Neuronal stem cell (in vitro differentiated cells): Measurements from ENCODE around the gene ZNF264.
A peak's percentile ranks its signal among the peaks of the same experiment; 100 is the strongest.

ENCODE experiments used
- DNase-seq: peaks from one replicate; pipeline ENCODE4 v3.0.0-alpha.2; 2013; ENCODE audit warnings: low spot score
- H2AFZ ChIP-seq: one replicate; pipeline ENCODE4 v1.6.1; 2013; ENCODE audit warnings: mild to moderate bottlenecking, low read length, inconsistent platforms
- H2AK5ac ChIP-seq: 2 replicates; pipeline ENCODE4 v1.6.1; 2013; ENCODE audit warnings: low read depth, mild to moderate bottlenecking, inconsistent platforms, low read length, moderate library complexity, mixed read lengths
- H2BK120ac ChIP-seq: 2 replicates; pipeline ENCODE4 v1.6.1; 2013; ENCODE audit warnings: low read depth, mild to moderate bottlenecking, inconsistent platforms, low read length, moderate library complexity, mixed read lengths
- H2BK12ac ChIP-seq: one replicate; pipeline ENCODE4 v1.6.1; 2013; ENCODE audit warnings: low read length, inconsistent platforms
- H2BK15ac ChIP-seq: 2 replicates; pipeline ENCODE4 v1.6.1; 2013; ENCODE audit warnings: mild to moderate bottlenecking, low read length, inconsistent platforms, mixed read lengths
- H2BK5ac ChIP-seq: one replicate; pipeline ENCODE4 v1.6.1; 2013; ENCODE audit warnings: inconsistent platforms, mild to moderate bottlenecking, low read length, moderate library complexity
- H3K14ac ChIP-seq: one replicate; pipeline ENCODE4 v1.6.1; 2013; ENCODE audit warnings: low read length, inconsistent platforms
- H3K18ac ChIP-seq: 2 replicates; pipeline ENCODE4 v1.6.1; 2013; ENCODE audit warnings: low read length, inconsistent platforms
- H3K23ac ChIP-seq: 2 replicates; pipeline ENCODE4 v1.6.1; 2013; ENCODE audit warnings: low read depth, mild to moderate bottlenecking, mixed read lengths, low read length, inconsistent platforms; ENCODE audit not compliant: poor library complexity
- H3K27ac ChIP-seq: replicated peaks from 3 replicates; pipeline ENCODE4 v1.5.1; 2013; ENCODE audit warnings: low read length, inconsistent platforms
- H3K27me3 ChIP-seq, 3 experiments: 2 replicates each; pipeline ENCODE4 v1.6.1; 2013; ENCODE audit warnings: low read length in 3 of 3, mild to moderate bottlenecking in 2 of 3, inconsistent platforms in 1 of 3, low read depth in 1 of 3, mixed read lengths in 1 of 3, moderate library complexity in 1 of 3; ENCODE audit not compliant: control insufficient read depth in 3 of 3, insufficient read depth in 3 of 3
- H3K36me3 ChIP-seq, 2 donors: replicated peaks in 1 of 2; 2 replicates each; pipeline ENCODE4 v1.6.1; 2013; ENCODE audit warnings: low read length in 2 of 2; ENCODE audit not compliant: control insufficient read depth in 2 of 2, insufficient read depth in 2 of 2
- H3K4ac ChIP-seq: 2 replicates; pipeline ENCODE4 v1.6.1; 2013; ENCODE audit warnings: inconsistent platforms, mild to moderate bottlenecking, low read length, moderate library complexity
- H3K4me1 ChIP-seq, 2 donors: 1 replicate in 1 of 2; 2 replicates in 1 of 2; pipeline ENCODE4 v1.6.1; 2013; ENCODE audit warnings: low read length in 2 of 2, low read depth in 1 of 2; ENCODE audit not compliant: control insufficient read depth in 2 of 2, insufficient read depth in 1 of 2
- H3K4me2 ChIP-seq: one replicate; pipeline ENCODE4 v1.6.1; 2013; ENCODE audit warnings: mild to moderate bottlenecking, low read length, inconsistent platforms; ENCODE audit not compliant: insufficient read depth, poor library complexity, severe bottlenecking
- H3K4me3 ChIP-seq, 2 donors: 2 replicates each; pipeline ENCODE4 v1.5.1; 2013; ENCODE audit warnings: low read length in 2 of 2, mild to moderate bottlenecking in 2 of 2, inconsistent platforms in 1 of 2, moderate library complexity in 1 of 2
- H3K79me1 ChIP-seq: one replicate; pipeline ENCODE4 v1.6.1; 2013; ENCODE audit warnings: low read depth, mild to moderate bottlenecking, inconsistent platforms, low read length, moderate library complexity
- H3K9ac ChIP-seq: one replicate; pipeline ENCODE4 v1.6.1; 2013; ENCODE audit warnings: mild to moderate bottlenecking, low read depth, low read length, inconsistent platforms; ENCODE audit not compliant: poor library complexity
- H3K9me3 ChIP-seq, 2 donors: replicated peaks in 1 of 2; 2 replicates each; pipeline versions ENCODE3 to v1.6.1; 2013; ENCODE audit warnings: low read length in 2 of 2, mild to moderate bottlenecking in 2 of 2, inconsistent platforms in 1 of 2, low read depth in 1 of 2, mixed read lengths in 1 of 2, moderate library complexity in 1 of 2; ENCODE audit not compliant: control insufficient read depth in 2 of 2, insufficient read depth in 1 of 2
- H4K8ac ChIP-seq: one replicate; pipeline ENCODE4 v1.6.1; 2013; ENCODE audit warnings: low read depth, mild to moderate bottlenecking, inconsistent platforms, low read length, moderate library complexity
- H4K91ac ChIP-seq: one replicate; pipeline ENCODE4 v1.6.1; 2013; ENCODE audit warnings: low read length, low read depth, mild to moderate bottlenecking, inconsistent platforms; ENCODE audit not compliant: poor library complexity
- WGBS, 2 donors: extraction: QIAGEN DNeasy Blood & Tissue Kit; methylation state at CpG; one replicate each; pipeline ENCODE4 v1.1.7; 2013; ENCODE audit warnings: missing lambda C conversion rate in 2 of 2, mixed read lengths in 1 of 2; ENCODE audit not compliant: insufficient read length in 2 of 2, insufficient replicate concordance in 1 of 2; ENCODE audit errors: extremely low coverage in 2 of 2; 5-methylcytosine and 5-hydroxymethylcytosine counted together

ZNF264 gene

GRCh38 chr19:57165846-57166245, 25.5 kb upstream of the ZNF264 start:
- Histone ChIP-seq H3K23ac (no peak overlapping the region), H3K18ac (no peak overlapping the region), H3K27ac (no peak overlapping the region), H2BK5ac (no peak overlapping the region), H2BK12ac (no peak overlapping the region), H3K27me3 (no peaks in the 10 kb centered on the region), H3K36me3 (no peaks in the 10 kb centered on the region), H4K8ac (no peak overlapping the region), H4K91ac (no peak overlapping the region), H3K9ac (no peak overlapping the region), H3K14ac (no peak overlapping the region), H3K4me1 (no peaks in the 10 kb centered on the region), H2AFZ (peak overlapping the region; percentile 53), H3K4ac (no peak overlapping the region), H2BK120ac (no peak overlapping the region), H2BK15ac (no peak overlapping the region), H3K4me3 (no peak overlapping the region), H3K9me3 (peaks cover 0 to 7% of the 10 kb centered on the region in 2 donors), H3K4me2 (no peak overlapping the region), H2AK5ac (no peak overlapping the region), H3K79me1 (no peaks in the 10 kb centered on the region)
- no CpG with 5 or more reads among the region's 7 CpGs for WGBS, 2 donors
- DNase-seq: no peak

GRCh38 chr19:57167385-57167784, 23.9 kb upstream of the ZNF264 start, which contains the start of gene DUXA:
TSS of gene DUXA (minus strand) at chr19:57167485. CDS start at chr19:57167443, 42 bp downstream.
- no peak within 1 kb of the TSS for H3K27ac ChIP-seq
- H4K8ac ChIP-seq: no peak within 1 kb of the TSS
- H4K91ac ChIP-seq: no peak within 1 kb of the TSS
- no peak within 1 kb of the TSS for H2AK5ac ChIP-seq
- H3K4me2 ChIP-seq: no peak within 1 kb of the TSS
- peaks cover 0 to 2% of the 10 kb centered on the region in 2 donors for H3K4me1 ChIP-seq
- H3K36me3 ChIP-seq: no peaks in the 10 kb centered on the region
- no peak within 1 kb of the TSS for H3K18ac ChIP-seq
- no peak within 1 kb of the TSS for H2BK120ac ChIP-seq
- H3K14ac ChIP-seq: no peak within 1 kb of the TSS
- H2BK15ac ChIP-seq: no peak within 1 kb of the TSS
- no CpG with 5 or more reads among the region's 6 CpGs for WGBS, 2 donors
- no peak within 1 kb of the TSS for H3K4me3 ChIP-seq
- no peak within 1 kb of the TSS for H3K4ac ChIP-seq
- no peak within 1 kb of the TSS for H2BK12ac ChIP-seq
- H2BK5ac ChIP-seq: no peak within 1 kb of the TSS
- H2AFZ ChIP-seq: no peak within 1 kb of the TSS
- no peaks in the 10 kb centered on the region for H3K79me1 ChIP-seq
- no peak within 1 kb of the TSS for H3K9ac ChIP-seq
- H3K23ac ChIP-seq: no peak within 1 kb of the TSS
- DNase-seq: no peak
- no peaks in the 10 kb centered on the region for H3K27me3 ChIP-seq
- peaks cover 0 to 6% of the 10 kb centered on the region in 2 donors for H3K9me3 ChIP-seq

- no peak overlapping the region for H3K9ac ChIP-seq
- peak overlapping the region; percentile 92 for H3K18ac ChIP-seq
- no peak overlapping the region for H2BK120ac ChIP-seq
- no peak overlapping the region for H2BK15ac ChIP-seq
- no peak overlapping the region for H4K8ac ChIP-seq
- no peak overlapping the region for H4K91ac ChIP-seq
- peak; percentile 48 for DNase-seq
- H2BK12ac ChIP-seq: no peak overlapping the region
- no peak overlapping the region for H2BK5ac ChIP-seq
- H3K23ac ChIP-seq: no peak overlapping the region
- peak overlapping the region; percentile 47 to 80 for H3K4me3 ChIP-seq
- H3K14ac ChIP-seq: no peak overlapping the region
- peaks cover 0 to 2% of the 10 kb centered on the region in 2 donors for H3K4me1 ChIP-seq
- peak overlapping the region; percentile 91 for H2AFZ ChIP-seq
- H3K4ac ChIP-seq: peak overlapping the region; percentile 37
- H3K79me1 ChIP-seq: no peaks in the 10 kb centered on the region
- no peaks in the 10 kb centered on the region for H3K36me3 ChIP-seq
- no CpG with 5 or more reads among the region's 42 CpGs for WGBS, 2 donors
- H3K27ac ChIP-seq: no peak overlapping the region
- H3K27me3 ChIP-seq: no peaks in the 10 kb centered on the region
- H2AK5ac ChIP-seq: no peak overlapping the region
- peaks cover 0 to 13% of the 10 kb centered on the region in 2 donors for H3K9me3 ChIP-seq
- H3K4me2 ChIP-seq: no peak overlapping the region
Observed at GRCh38 chr19:57171551-57172081, 19.7 kb upstream of the ZNF264 start.

GRCh38 chr19:57190301-57190700, 999 bp upstream of the ZNF264 start:
- no peak for DNase-seq
- Histone ChIP-seq H3K27ac (no peak overlapping the region), H4K91ac (no peak overlapping the region), H3K9me3 (peaks cover 21 to 36% of the 10 kb centered on the region in 2 donors), H3K4me2 (no peak overlapping the region), H2BK5ac (no peak overlapping the region), H3K4ac (no peak overlapping the region), H3K27me3 (no peaks in the 10 kb centered on the region), H4K8ac (no peak overlapping the region), H3K79me1 (peaks cover 7% of the 10 kb centered on the region), H2AK5ac (no peak overlapping the region), H3K23ac (no peak overlapping the region), H2AFZ (no peak overlapping the region), H2BK12ac (no peak overlapping the region), H3K4me3 (no peak overlapping the region), H3K14ac (no peak overlapping the region), H2BK120ac (no peak overlapping the region), H2BK15ac (no peak overlapping the region), H3K36me3 (peaks cover 14 to 27% of the 10 kb centered on the region in 2 donors), H3K4me1 (peaks cover 0 to 8% of the 10 kb centered on the region in 2 donors), H3K18ac (no peak overlapping the region), H3K9ac (no peak overlapping the region)
- WGBS, 2 donors: no CpG with 5 or more reads among the region's 3 CpGs
